ACHN (cell line): ENCODE results near the gene PTPRE.
A peak's percentile ranks its signal among the peaks of the same experiment; 100 is the strongest.

Experiments used
- DNase-seq: peaks from one replicate; pipeline ENCODE4 v3.0.0-alpha.2; 2015
- in situ Hi-C: cut with HindIII; loops from 2 replicates; pipeline ENCODE4 v1.10.0; 2017; ENCODE audit warnings: low sequenced_read_pairs, low pct_ligation_motif_present, low pct_unique_long_range_greater_than_20kb

PTPRE gene

GRCh38 chr10:128102480-128103228, 195.8 kb downstream of the PTPRE start:
- no peak for DNase-seq
- in situ Hi-C loops: no loop called here

DNA sequence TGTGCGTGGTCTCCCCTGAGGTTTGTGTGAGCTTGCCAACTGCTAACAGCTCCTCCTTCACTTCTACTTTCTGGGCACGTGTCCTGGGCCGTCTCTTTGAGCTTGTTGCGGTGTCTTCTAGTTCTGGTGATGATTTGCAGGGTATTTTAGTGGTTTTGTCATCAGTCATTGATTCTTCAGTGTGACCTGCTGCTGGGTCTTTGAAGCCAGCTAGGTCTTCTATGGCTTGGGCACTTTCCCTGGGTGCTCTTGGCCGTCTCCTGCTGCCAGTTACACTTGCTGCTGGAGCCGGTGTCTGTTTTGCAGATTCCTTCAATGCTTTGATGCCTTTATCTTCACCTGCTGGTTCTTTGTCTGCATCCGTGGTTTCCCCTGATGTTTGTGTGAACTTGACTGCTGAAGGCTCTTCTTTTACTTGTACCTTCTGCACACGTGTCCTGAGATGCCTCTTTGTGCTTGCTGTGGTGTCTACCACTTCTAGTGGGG, 196.4 kb downstream of the PTPRE start:
- in situ Hi-C loops: no loop called here

GRCh38 chr10:128105383-128105782, 198.5 kb downstream of the PTPRE start:
- in situ Hi-C loops: no loop called here
- no peak for DNase-seq

More for the DNA sequence above, 196.4 kb downstream of the PTPRE start:
- no peak for DNase-seq

GRCh38 chr10:128109707-128110106, 202.8 kb downstream of the PTPRE start:
- in situ Hi-C loops: no loop called here
- no peak for DNase-seq

DNA sequence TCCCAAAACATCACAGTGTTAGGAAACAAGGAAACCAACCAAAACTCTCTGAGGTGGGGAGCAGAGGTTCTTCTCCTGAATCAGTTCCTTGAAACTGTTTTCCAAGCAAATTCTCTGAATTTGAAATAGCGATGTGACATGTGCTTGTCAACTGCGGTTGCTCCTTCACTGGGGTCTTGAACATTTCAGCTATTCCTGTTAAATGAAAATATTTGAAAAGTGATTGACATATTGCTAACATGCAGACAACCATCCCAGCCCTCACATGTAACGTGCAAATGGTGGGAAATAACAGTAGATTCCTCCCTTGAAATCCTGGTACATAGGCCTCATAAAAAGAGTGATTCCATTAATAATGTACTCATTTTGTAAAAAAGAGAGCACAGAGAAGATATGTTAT, 203.4 kb downstream of the PTPRE start:
- no peak for DNase-seq
- in situ Hi-C loops: no loop called here

GRCh38 chr10:128111696-128112095, 204.8 kb downstream of the PTPRE start:
- in situ Hi-C loops: no loop called here
- DNase-seq: no peak

GRCh38 chr10:128113026-128113425, 206.1 kb downstream of the PTPRE start:
- in situ Hi-C loops: no loop called here
- no peak for DNase-seq

GRCh38 chr10:128114901-128115300, 208.0 kb downstream of the PTPRE start:
- DNase-seq: no peak
- in situ Hi-C loops: no loop called here

DNA sequence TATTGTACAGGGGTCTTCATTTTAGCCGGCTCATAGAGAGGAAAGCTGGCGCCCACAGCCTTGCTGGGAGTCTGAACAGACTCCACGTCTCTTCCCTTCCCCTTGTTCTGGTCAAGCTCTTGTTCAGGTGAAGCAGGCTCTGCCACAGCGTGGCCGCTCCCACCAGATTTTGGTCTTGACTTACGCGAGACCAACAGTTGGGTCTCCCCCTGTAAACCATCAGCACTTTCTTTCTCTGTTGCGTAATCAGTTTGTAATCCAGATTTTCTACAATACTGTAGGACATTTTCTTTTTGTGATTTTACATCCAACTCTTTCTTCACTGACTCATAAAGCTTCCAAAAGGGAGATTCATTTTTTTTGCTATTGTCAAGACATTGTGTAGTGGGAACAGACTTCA, 208.5 kb downstream of the PTPRE start:
- in situ Hi-C loops: no loop called here
- DNase-seq: no peak

- in situ Hi-C loops: no loop called here
- no peak for DNase-seq
Observed at GRCh38 chr10:128116187-128116586, 209.3 kb downstream of the PTPRE start.

- in situ Hi-C loops: no loop called here
- no peak for DNase-seq
Observed at GRCh38 chr10:128116851-128117615, 210.1 kb downstream of the PTPRE start.

GRCh38 chr10:128121750-128122412, 215.0 kb downstream of the PTPRE start:
- DNase-seq: no peak
- in situ Hi-C loops: no loop called here

DNA sequence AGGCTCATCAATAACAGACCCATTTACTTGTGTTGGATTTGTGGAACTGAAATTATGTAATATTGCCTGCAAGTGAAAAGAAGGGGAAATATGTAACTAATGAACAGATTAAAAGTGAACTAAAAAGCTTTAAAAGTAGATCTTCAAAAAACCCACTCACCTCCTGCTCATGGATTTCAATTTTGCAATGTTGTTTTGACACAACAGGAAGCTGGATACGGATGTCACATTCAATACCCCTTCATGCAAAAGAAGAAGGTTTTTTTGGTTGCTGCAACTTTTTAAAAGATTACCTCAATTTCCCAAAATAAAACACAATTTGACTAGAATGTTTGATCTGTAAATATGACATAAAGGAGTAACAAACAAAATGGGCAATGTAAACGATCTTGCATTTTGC, 216.0 kb downstream of the PTPRE start:
- DNase-seq: no peak
- in situ Hi-C loops: no loop called here

DNA sequence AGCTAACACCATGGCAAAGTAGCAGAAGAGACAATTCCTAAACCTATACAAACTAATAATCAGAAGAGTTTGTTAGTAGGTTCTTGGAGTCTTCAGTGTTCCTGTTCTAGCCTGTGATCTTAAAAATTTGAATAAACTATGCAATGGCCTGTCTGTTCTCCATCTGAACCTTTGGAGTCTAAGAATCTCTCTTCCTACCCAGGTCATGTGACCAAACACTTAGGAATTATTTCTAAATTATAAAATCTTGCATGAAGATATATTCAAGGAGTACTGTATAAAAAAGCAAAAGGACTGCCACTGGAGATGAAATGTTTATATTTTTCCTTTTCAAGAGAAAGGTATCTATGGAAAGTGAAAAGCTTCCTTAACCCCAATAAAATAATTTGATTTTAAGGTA, 216.9 kb downstream of the PTPRE start:
- no peak for DNase-seq
- in situ Hi-C loops: no loop called here

DNA sequence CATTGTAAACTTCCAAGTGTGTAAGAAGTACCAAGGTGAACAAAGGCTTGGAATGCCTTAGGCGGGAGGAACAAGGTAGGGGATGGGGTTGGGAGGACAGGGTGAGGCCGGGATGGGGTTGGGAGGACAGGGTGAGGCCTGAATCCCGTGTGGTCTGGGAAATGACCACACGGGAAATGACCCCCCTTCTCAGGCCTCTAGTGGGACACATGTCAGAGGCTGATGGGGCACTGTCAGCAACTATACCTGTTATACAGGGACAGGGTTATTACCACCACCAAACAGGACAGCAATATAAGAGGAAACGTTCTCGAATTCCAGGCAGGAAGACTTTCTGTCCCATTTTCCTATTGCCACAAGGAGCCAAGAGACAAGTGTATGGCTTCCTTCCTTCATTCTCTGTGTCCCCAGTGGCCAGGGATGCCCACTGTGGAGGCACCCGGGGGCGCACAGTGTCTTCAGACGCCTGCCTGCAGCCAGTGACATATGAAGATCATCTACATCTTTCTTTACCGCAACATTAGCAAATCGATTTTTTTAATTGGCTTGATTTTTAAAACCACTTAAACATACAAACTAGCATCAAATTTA, 218.0 kb downstream of the PTPRE start:
- peak; percentile 20 for DNase-seq
- in situ Hi-C loops: no loop called here

DNA sequence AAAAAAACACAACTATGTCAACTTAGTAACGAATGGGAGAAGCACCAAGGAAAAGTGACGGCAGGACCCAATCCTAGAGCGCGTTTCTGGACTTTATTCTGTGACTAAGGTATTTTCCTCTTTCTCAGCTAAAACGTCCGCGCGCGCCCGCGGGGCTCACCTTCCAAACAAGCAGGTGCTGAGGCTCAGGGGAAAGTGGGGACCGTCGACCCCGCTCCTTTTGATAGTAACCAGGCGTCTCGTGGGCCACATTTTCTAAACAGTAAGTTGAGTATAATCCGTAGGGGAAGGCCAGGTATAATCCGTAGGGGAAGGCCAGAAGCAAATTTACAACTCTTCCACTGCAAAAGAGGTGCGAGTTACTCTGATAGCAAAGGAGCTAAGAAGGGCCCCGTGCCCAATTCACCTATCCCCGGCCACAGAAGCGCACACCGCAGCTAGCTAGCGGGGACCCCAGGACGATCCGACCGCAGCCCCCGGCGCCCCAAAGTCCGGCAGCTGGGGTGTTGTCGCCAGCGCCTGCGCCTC, 218.6 kb downstream of the PTPRE start:
- peak; percentile 39 for DNase-seq
- in situ Hi-C loops: no loop called here

- in situ Hi-C loops: no loop called here
- peak; percentile 96 for DNase-seq
Observed at GRCh38 chr10:128125944-128126764, 219.3 kb downstream of the PTPRE start, which contains the start of gene MKI67. Gene MKI67, minus strand, starts transcription at chr10:128126423. Its CDS starts 756 bp downstream, at chr10:128125667.

GRCh38 chr10:128128582-128128981, 221.7 kb downstream of the PTPRE start:
- DNase-seq: no peak
- in situ Hi-C loops: no loop called here
